Omental fat pad (tissue), 4 donors: ENCODE results near the gene TRIM60. TPM values are rescaled to one million over a fixed set of nuclear protein-coding genes. Genes with fewer than 3 reads are reported as not detected.

Experiments used
- ATAC-seq: fragments of 150-250 bp; one replicate; pipeline ENCODE4 v1.9.1; 2016; ENCODE audit warnings: mild to moderate bottlenecking, moderate library complexity; ENCODE audit not compliant: low FRiP score
- DNase-seq: peaks from one replicate; pipeline ENCODE4 v3.0.0-alpha.2; 2019; ENCODE audit warnings: low spot score
- total RNA-seq, 4 donors: library from RNA; depleted of rRNA; stranded (reverse); fragments of >200 nt; gene quantifications; one replicate each; pipeline ENCODE4 v1.1.0, GENCODE V29; 2016
- TF ChIP-seq, protein P1 (sequence below), 3 donors: fragments of 450-650 bp; IDR thresholded peaks; one replicate each; pipeline ENCODE4 v1.5.1; 2016 to 2017; ENCODE audit warnings: antibody characterized with exemption in 3 of 3, mild to moderate bottlenecking in 3 of 3, moderate library complexity in 2 of 3

Gene TRIM60
- total RNA-seq, 4 donors from 2014 or later = not detected

DNA sequence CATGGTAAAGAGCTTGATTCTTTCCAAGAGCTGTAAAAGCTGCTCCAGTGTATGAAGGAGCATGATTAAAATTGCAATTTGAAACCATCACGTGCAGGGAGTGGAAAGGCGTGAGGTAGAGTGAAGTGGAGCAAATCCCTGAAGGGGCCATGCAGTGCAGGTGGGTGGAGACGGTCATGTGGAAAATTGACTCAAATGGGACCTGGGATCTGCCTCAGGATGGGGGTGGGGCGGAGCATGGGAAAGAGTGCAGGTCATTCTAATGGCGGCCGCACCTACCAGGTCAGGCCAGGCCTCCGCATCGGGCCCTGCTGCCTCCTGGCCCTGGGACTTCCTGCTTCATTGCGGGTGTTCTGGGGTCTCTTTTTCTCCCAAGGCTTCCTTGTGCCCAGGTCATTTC, 25.3 kb upstream of the TRIM60 start:
- DNase-seq (no peak), ATAC-seq (no peak)
- TF ChIP-seq, protein P1, sequence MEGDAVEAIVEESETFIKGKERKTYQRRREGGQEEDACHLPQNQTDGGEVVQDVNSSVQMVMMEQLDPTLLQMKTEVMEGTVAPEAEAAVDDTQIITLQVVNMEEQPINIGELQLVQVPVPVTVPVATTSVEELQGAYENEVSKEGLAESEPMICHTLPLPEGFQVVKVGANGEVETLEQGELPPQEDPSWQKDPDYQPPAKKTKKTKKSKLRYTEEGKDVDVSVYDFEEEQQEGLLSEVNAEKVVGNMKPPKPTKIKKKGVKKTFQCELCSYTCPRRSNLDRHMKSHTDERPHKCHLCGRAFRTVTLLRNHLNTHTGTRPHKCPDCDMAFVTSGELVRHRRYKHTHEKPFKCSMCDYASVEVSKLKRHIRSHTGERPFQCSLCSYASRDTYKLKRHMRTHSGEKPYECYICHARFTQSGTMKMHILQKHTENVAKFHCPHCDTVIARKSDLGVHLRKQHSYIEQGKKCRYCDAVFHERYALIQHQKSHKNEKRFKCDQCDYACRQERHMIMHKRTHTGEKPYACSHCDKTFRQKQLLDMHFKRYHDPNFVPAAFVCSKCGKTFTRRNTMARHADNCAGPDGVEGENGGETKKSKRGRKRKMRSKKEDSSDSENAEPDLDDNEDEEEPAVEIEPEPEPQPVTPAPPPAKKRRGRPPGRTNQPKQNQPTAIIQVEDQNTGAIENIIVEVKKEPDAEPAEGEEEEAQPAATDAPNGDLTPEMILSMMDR (IDR thresholded peaks at IDR 0.05) = no peak

DNA sequence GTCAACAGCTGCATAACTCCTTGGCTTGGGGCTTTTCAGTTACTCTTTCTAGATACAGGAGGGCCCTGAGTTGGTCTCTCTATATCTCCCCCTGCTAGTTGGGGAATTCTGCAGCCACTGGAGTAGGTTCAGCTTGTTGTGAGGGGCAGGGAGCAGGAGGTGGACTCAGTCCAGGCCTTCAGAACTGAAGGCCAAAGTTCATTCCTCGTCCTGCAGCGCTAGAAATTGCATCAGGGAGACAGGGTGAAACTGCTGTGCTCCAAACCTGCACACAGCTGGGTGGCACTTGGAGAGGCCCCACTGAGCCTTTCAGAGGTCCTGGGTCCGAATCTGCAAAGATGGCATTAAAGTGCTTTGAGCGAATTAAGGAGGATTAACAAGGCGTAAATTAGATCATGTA, 24.9 kb upstream of the TRIM60 start:
- DNase-seq = no peak
- ATAC-seq = no peak
- TF ChIP-seq, protein P1 (IDR thresholded peaks at IDR 0.05) = no peak

DNA sequence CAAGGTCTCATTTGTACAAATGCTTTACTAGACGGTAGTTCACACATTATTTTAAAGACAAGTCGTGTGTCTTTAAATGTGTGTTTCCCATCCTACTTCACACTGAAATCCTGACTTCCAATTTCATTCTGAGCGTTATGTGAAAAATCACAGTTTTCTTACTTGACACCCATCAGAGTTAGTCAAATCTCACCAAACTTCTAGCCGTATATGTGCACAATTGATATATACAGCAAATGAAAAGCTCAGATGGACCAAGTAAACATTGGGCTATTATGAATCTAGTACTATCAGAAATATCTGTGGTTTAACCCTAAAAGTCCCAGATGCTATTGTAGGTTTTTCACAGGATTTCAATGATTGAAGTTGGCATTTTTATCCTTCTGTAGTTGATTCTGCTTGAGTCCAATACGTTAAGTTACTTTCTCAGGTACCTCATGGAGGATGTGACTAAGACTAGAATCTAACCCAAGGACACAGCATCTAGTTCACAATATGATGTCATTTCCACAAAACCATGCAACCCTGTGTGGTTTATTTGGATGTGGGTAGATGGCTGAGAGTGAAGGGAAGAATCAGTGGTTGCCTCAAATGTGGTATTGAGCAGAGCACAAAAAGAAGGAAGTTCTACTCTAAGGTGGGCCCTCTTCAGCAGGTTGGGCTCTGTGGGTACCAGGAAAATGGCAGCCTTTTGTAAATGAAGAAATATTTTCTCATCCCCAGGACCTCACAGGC, 22.1 kb upstream of the TRIM60 start:
- TF ChIP-seq, protein P1 (IDR thresholded peaks at IDR 0.05) = no peak
- ATAC-seq (no peak), DNase-seq (no peak)

- TF ChIP-seq, protein P1 (IDR thresholded peaks at IDR 0.05) = no peak
- DNase-seq (no peak), ATAC-seq (no peak)
Measured at GRCh38 chr4:165010487-165010886, 21.3 kb upstream of the TRIM60 start.

DNA sequence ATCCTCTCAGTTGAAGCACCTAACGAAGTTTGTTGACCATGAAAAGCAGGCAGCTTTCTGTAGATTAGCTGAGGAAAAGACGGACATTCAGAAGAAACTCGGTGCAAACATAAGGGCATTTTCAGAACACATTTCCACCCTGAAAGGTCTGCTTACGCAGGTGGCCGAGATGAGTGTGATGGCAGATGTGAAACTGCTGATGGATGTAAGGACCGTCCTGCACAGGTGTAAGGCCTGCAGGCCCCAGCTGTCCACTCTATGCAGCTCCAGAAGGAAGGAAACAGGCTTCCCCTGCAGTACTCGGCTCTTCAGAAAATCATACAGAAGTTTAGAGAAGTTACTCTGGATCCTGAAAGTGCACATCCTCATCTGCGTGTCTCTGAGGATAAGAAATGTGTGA, 20.8 kb upstream of the TRIM60 start:
- DNase-seq (no peak), ATAC-seq (no peak)
- TF ChIP-seq, protein P1 (IDR thresholded peaks at IDR 0.05) = no peak

GRCh38 chr4:165011403-165011802, 20.4 kb upstream of the TRIM60 start:
- TF ChIP-seq, protein P1 (IDR thresholded peaks at IDR 0.05) = no peak
- DNase-seq (no peak), ATAC-seq (no peak)

DNA sequence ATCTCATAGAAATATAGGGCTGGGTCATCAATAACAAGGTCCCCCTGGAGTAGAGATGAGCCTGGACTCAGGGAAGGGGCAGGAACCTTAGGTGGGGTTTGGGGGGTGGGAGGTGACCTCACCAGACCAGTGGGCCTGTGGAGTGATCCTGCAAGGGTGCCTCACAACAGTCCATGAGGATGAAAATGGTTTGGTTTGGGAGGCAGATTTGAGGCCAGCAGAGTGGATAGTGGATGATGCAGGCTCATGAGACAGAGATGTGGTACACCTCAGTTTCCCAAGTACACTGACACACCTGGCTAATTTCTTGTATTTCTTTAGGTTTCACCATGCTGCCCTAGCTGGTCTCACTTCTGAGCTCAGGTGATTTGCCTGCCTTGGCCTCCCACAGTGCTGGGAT, 18.1 kb upstream of the TRIM60 start:
- ATAC-seq = no peak
- DNase-seq = no peak
- TF ChIP-seq, protein P1 (IDR thresholded peaks at IDR 0.05) = no peak
